Endothelial cell of umbilical vein (primary cell): ENCODE data around the gene CLOCK. TPM values are rescaled to one million over a fixed set of nuclear protein-coding genes. Genes with fewer than 3 reads are reported as not detected.

Source experiments
- BruUV-seq: library from RNA; stranded (reverse); fragments of 400-500 nt; replicated peaks from 2 replicates; lab custom pipeline; 2021; lab: Mats Ljungman, UMichigan
- CTCF ChIA-PET: fragments of 300-600, 350-600 bp; sonication (Branson Sonifier 250); formaldehyde crosslinking; loops from one replicate; lab custom pipeline; 2021; ENCODE audit warnings: antibody characterized with exemption, inconsistent platforms; lab: Charles Lee
- POLR2A ChIA-PET: fragments of 300-600, 350-600 bp; sonication (Branson Sonifier 250); formaldehyde crosslinking; loops from one replicate; lab custom pipeline; 2021; ENCODE audit warnings: antibody characterized with exemption, inconsistent platforms; lab: Charles Lee
- DNase-seq: peaks from one replicate; pipeline ENCODE4 v3.0.0-alpha.2; 2011; ENCODE audit warnings: low read depth, low spot score
- FAIRE-seq: peaks from 2 replicates; lab custom pipeline; 2011; peaks lifted over from hg19 to GRCh38; lab: Jason Lieb, UNC
- H2AFZ ChIP-seq: 2 replicates; pipeline ENCODE4 v1.6.0; 2012; ENCODE audit warnings: low read depth, low read length, control low read depth, inconsistent platforms
- H3K27ac ChIP-seq: 2 replicates; pipeline ENCODE4 v1.5.1; 2011; ENCODE audit warnings: low read depth, mild to moderate bottlenecking, control low read depth, low read length, moderate library complexity; ENCODE audit not compliant: insufficient read depth
- H3K27me3 ChIP-seq, 2 experiments: 2 replicates each; pipeline versions ENCODE4 v1.6.0 to v1.6.1; 2011; ENCODE audit warnings: low read length in 2 of 2, mixed read lengths in 1 of 2; ENCODE audit not compliant: control insufficient read depth in 2 of 2, insufficient read depth in 2 of 2
- H3K36me3 ChIP-seq, 2 experiments: 2 replicates in 1 of 2; 3 replicates in 1 of 2; pipeline ENCODE4 v1.5.1; 2011; ENCODE audit warnings: low read length in 2 of 2, mild to moderate bottlenecking in 1 of 2, moderate library complexity in 1 of 2; ENCODE audit not compliant: control insufficient read depth in 2 of 2, insufficient read depth in 2 of 2; ENCODE audit errors: extremely low read depth in 1 of 2
- H3K4me1 ChIP-seq: 3 replicates; pipeline ENCODE4 v1.5.1; 2011; ENCODE audit warnings: mild to moderate bottlenecking, low read length; ENCODE audit not compliant: control insufficient read depth, insufficient read depth; ENCODE audit errors: extremely low read depth
- H3K4me2 ChIP-seq: 2 replicates; pipeline ENCODE4 v1.6.1; 2011; ENCODE audit warnings: low read length, control low read depth, mixed read lengths; ENCODE audit not compliant: insufficient read depth
- H3K4me3 ChIP-seq, 3 experiments: fragments of 200-600 bp in 1 of 3; sonication (generic), shearing (Covaris generic) in 1 of 3; replicated peaks in 1 of 3; 2 replicates each; pipeline ENCODE4 v1.5.1; 2011 to 2016; ENCODE audit warnings: control low read depth in 3 of 3, low read length in 3 of 3, mild to moderate bottlenecking in 2 of 3, inconsistent platforms in 1 of 3, low read depth in 1 of 3, moderate library complexity in 1 of 3; ENCODE audit not compliant: insufficient read depth in 1 of 3
- H3K79me2 ChIP-seq: 2 replicates; pipeline ENCODE4 v1.6.0; 2012; ENCODE audit warnings: low read length, inconsistent platforms; ENCODE audit not compliant: control insufficient read depth, insufficient read depth
- H3K9ac ChIP-seq: replicated peaks from 2 replicates; pipeline ENCODE3; 2011; ENCODE audit warnings: low read length, control low read depth; ENCODE audit not compliant: insufficient read depth; ENCODE audit errors: extremely low read depth
- H3K9me1 ChIP-seq: replicated peaks from 3 replicates; pipeline ENCODE4 v1.6.0; 2011; ENCODE audit warnings: mild to moderate bottlenecking, low read length; ENCODE audit not compliant: control insufficient read depth, insufficient read depth; ENCODE audit errors: extremely low read depth
- H3K9me3 ChIP-seq: replicated peaks from 2 replicates; pipeline ENCODE4 v1.5.1; 2012; ENCODE audit warnings: low read length, inconsistent platforms; ENCODE audit not compliant: control insufficient read depth, insufficient read depth
- H4K20me1 ChIP-seq: replicated peaks from 2 replicates; pipeline ENCODE3; 2011; ENCODE audit warnings: mild to moderate bottlenecking, low read length; ENCODE audit not compliant: control insufficient read depth, insufficient read depth; ENCODE audit errors: extremely low read depth
- EZH2 ChIP-seq: IDR thresholded peaks from 2 replicates; pipeline ENCODE4 v1.6.1; 2012; ENCODE audit warnings: borderline replicate concordance, low read depth, mild to moderate bottlenecking, moderate library complexity, low read length, inconsistent platforms; ENCODE audit not compliant: severe bottlenecking
- FOS ChIP-seq: IDR thresholded peaks from 2 replicates; pipeline ENCODE4 v1.6.1; 2011; ENCODE audit warnings: mild to moderate bottlenecking, low read length, moderate library complexity, borderline replicate concordance; ENCODE audit not compliant: insufficient read depth
- GATA2 ChIP-seq: IDR thresholded peaks from 2 replicates; pipeline ENCODE4 v1.7.0; 2011; ENCODE audit warnings: low read depth, mild to moderate bottlenecking, moderate library complexity, mixed read lengths, low read length; ENCODE audit not compliant: insufficient read length, insufficient read depth
- JUN ChIP-seq: IDR thresholded peaks from 2 replicates; pipeline ENCODE4 v1.6.1; 2011; ENCODE audit warnings: borderline replicate concordance, low read depth; ENCODE audit not compliant: insufficient read length, insufficient read depth
- MYC ChIP-seq: IDR thresholded peaks from one replicate; pipeline ENCODE4 v1.6.1; 2011; ENCODE audit warnings: mild to moderate bottlenecking, low read depth, low read length
- POLR2A ChIP-seq: IDR thresholded peaks from 2 replicates; pipeline ENCODE4 v1.6.1; 2012; ENCODE audit warnings: low read depth, mild to moderate bottlenecking, control low read depth, low read length
- POLR2AphosphoS5 ChIP-seq: IDR thresholded peaks from 2 replicates; pipeline ENCODE4 v1.6.1; 2012; ENCODE audit warnings: low read depth, mild to moderate bottlenecking, control low read depth, low read length, moderate library complexity; ENCODE audit not compliant: insufficient read depth
- dilution Hi-C: fragments of 300-500 bp; cut with MboI; formaldehyde crosslinking; loops from one replicate; pipeline ENCODE4 v1.15.0; 2019; ENCODE audit warnings: low sequenced_read_pairs; ENCODE audit not compliant: extremely low pct_ligation_motif_present
- intact Hi-C: fragments of 100-400 bp; cut with micrococcal nuclease; formaldehyde crosslinking; loops from one replicate; pipeline ENCODE4 v1.10.0; 2022
- polyA plus RNA-seq, 4 experiments: library from polyadenylated mRNA; depleted of rRNA in 3 of 4; stranded (reverse) in 3 of 4; unstranded in 1 of 4; fragments of >200 nt; gene quantifications; 2 replicates each; pipeline versions ENCODE4 v1.2.1 to v1.2.3, GENCODE V29; 2011 to 2012; ENCODE audit warnings: missing spikeins in 1 of 4
- total RNA-seq: library from RNA; stranded (reverse); gene quantifications from 2 replicates; pipeline ENCODE4 v1.2.3, GENCODE V29; 2021
- TF ChIP-seq, protein P1 (sequence below), 2 donors: IDR thresholded peaks; 1 replicate in 1 of 2; 2 replicates in 1 of 2; pipeline ENCODE4 v1.5.1; 2011; ENCODE audit warnings: low read length in 2 of 2, mild to moderate bottlenecking in 2 of 2, moderate library complexity in 2 of 2, control low read depth in 1 of 2, inconsistent platforms in 1 of 2, low read depth in 1 of 2; ENCODE audit not compliant: insufficient read depth in 1 of 2; ENCODE audit errors: extremely low read depth in 1 of 2
- TF ChIP-seq, protein P2 (sequence below): IDR thresholded peaks from 2 replicates; pipeline ENCODE4 v1.6.1; 2011; ENCODE audit not compliant: insufficient read depth, insufficient read length

Gene CLOCK
- total and polyA plus RNA-seq, 2 donors (not counting 3 experiments of a cell fraction or from before 2014, with no cell fraction given): 7.5 to 23.8 TPM

DNA sequence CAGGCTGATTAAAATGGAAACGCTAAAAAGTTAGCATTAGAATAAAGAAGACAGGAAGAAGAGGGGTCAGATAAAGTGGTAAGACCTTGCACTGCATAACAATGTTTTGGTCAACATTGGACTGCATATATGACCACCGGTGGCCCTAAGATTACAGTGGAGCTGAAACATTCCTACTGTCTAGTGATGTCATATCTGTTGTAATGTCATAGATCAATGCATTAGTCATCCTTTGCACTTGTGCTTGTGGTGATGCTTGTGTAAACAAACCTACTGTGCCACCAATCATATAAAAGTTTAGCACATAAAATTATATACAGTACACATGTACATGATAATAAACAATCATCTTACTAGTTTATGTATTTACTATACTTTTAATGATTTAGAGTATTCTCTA is 78.0 kb downstream of the CLOCK start:
- peaks cover 4 to 7% of the 10 kb centered on the region in 2 experiments for H3K36me3 ChIP-seq
- no peaks in the 10 kb centered on the region for H3K79me2 ChIP-seq
- DNase-seq: peak; percentile 11
- BruUV-seq: no TSS peak
- dilution Hi-C loops (no loop called here), intact Hi-C loops (no loop called here)
- H3K9me1 ChIP-seq: no peaks in the 10 kb centered on the region
- H3K4me3 ChIP-seq: no peak overlapping the region
- H4K20me1 ChIP-seq: no peaks in the 10 kb centered on the region
- no peak for TF ChIP-seq GATA2
- TF ChIP-seq JUN: peak; percentile 65
- TF ChIP-seq, protein P1, sequence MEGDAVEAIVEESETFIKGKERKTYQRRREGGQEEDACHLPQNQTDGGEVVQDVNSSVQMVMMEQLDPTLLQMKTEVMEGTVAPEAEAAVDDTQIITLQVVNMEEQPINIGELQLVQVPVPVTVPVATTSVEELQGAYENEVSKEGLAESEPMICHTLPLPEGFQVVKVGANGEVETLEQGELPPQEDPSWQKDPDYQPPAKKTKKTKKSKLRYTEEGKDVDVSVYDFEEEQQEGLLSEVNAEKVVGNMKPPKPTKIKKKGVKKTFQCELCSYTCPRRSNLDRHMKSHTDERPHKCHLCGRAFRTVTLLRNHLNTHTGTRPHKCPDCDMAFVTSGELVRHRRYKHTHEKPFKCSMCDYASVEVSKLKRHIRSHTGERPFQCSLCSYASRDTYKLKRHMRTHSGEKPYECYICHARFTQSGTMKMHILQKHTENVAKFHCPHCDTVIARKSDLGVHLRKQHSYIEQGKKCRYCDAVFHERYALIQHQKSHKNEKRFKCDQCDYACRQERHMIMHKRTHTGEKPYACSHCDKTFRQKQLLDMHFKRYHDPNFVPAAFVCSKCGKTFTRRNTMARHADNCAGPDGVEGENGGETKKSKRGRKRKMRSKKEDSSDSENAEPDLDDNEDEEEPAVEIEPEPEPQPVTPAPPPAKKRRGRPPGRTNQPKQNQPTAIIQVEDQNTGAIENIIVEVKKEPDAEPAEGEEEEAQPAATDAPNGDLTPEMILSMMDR (IDR thresholded peaks at IDR 0.05; ENCODE audit: extremely low read depth in 1 of 2, insufficient read depth in 1 of 2, low read depth in 1 of 2, low read length in 2 of 2): no peak
- peak; percentile 21 for TF ChIP-seq FOS
- no peaks in the 10 kb centered on the region for H3K9me3 ChIP-seq
- no peak overlapping the region for H3K27ac ChIP-seq
- CTCF ChIA-PET: interaction anchor here (2.2 kb wide), 1 partner anchor 11 kb away, joined by 6 read pairs; no protein-coding TSS in a partner anchor
- no peak for FAIRE-seq
- no peak overlapping the region for H3K9ac ChIP-seq
- H3K4me2 ChIP-seq: no peak overlapping the region
- POLR2A ChIA-PET: no interaction called here
- no peaks in the 10 kb centered on the region for H3K4me1 ChIP-seq
- no peak overlapping the region for H2AFZ ChIP-seq
- H3K27me3 ChIP-seq: no peaks in the 10 kb centered on the region

DNA sequence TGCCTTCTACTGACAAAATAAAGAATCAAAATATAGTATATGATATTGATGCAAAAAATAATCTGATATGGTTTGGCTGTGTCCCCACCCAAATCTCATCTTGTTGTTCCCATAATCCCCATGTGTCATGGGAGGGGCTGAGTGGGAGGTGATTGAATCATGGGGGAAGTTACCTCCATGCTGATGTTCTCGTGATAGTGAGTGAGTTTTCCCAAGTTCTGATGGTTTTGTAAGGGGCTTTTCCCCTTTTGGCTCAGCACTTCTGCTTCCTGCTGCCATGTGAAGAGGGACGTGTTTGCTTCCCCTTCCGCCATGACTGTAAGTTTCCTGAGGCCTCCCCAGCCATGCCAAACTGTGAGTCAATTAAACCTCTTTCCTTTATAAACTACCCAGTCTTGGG is 80.7 kb downstream of the CLOCK start:
- ChIA-PET CTCF (no interaction called here), POLR2A (no interaction called here)
- Histone ChIP-seq H3K4me3 (no peak overlapping the region), H3K4me2 (no peak overlapping the region), H3K9me1 (no peaks in the 10 kb centered on the region), H3K27ac (no peak overlapping the region), H3K27me3 (no peaks in the 10 kb centered on the region), H2AFZ (no peak overlapping the region), H3K9me3 (no peaks in the 10 kb centered on the region), H3K4me1 (no peaks in the 10 kb centered on the region), H4K20me1 (no peaks in the 10 kb centered on the region), H3K36me3 (peaks cover 4 to 10% of the 10 kb centered on the region in 2 experiments), H3K79me2 (no peaks in the 10 kb centered on the region), H3K9ac (no peak overlapping the region)
- intact Hi-C loops: no loop called here
- no peak for FAIRE-seq
- TF ChIP-seq MYC (no peak), GATA2 (no peak), POLR2A (no peak), FOS (no peak), POLR2AphosphoS5 (no peak), EZH2 (no peak), JUN (no peak)
- TF ChIP-seq, protein P2, sequence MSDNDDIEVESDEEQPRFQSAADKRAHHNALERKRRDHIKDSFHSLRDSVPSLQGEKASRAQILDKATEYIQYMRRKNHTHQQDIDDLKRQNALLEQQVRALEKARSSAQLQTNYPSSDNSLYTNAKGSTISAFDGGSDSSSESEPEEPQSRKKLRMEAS: no peak
- TF ChIP-seq, protein P1 (IDR thresholded peaks at IDR 0.05; ENCODE audit: extremely low read depth in 1 of 2, insufficient read depth in 1 of 2, low read depth in 1 of 2, low read length in 2 of 2): no peak
- no TSS peak for BruUV-seq
- DNase-seq: no peak
- dilution Hi-C loops: no loop called here
